ENCODE data around the gene KRTAP19-2. TPM values are rescaled to one million over a fixed set of nuclear protein-coding genes. Genes with fewer than 3 reads are reported as not detected.
"Not testable (repeated sequence)": the region's sequence is repeated elsewhere in the genome, so short reads cannot be mapped to it uniquely, and the experiment has no call there.

The KRTAP19-2 gene
- total RNA-seq (not detected), polyA plus RNA-seq (not detected)
- long read RNA-seq, donor 1: 0 reads
- long read RNA-seq, donor 2: 0 reads
- long read RNA-seq, donor 3: 0 reads

DNA sequence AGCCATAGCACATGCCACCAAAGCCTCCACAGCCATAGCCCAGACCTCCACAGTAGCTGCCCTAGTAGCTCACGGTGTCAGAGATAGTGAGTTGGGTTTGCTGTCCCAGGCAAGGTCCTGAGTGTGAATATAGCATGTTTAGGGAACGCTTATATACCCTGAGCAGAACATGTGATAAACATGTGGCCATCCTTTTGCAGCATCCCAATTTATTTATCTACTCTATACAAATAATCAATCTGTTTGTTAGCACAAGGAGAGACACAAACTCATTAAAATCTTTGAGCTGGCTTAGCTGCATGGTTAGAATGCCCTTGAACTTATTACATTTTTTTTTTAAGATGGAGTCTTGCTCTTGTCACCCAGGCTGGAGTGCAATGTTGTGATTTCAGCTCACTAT is at the start of gene KRTAP19-2:
Gene KRTAP19-2 (minus strand): TSS at position 101 of the 400 bp plus-strand sequence. CDS start 88 bp downstream, at position 13.
- H3K27ac ChIP-seq: no peak within 1 kb of the TSS
- ATAC-seq (no peak), DNase-seq (no peak)
- H3K9me3 ChIP-seq: peaks cover 0 to 11% (median 0%) of the 10 kb centered on the region in 12 donors
- H3K36me3 ChIP-seq: no peaks in the 10 kb centered on the region
- TF ChIP-seq, protein P1, sequence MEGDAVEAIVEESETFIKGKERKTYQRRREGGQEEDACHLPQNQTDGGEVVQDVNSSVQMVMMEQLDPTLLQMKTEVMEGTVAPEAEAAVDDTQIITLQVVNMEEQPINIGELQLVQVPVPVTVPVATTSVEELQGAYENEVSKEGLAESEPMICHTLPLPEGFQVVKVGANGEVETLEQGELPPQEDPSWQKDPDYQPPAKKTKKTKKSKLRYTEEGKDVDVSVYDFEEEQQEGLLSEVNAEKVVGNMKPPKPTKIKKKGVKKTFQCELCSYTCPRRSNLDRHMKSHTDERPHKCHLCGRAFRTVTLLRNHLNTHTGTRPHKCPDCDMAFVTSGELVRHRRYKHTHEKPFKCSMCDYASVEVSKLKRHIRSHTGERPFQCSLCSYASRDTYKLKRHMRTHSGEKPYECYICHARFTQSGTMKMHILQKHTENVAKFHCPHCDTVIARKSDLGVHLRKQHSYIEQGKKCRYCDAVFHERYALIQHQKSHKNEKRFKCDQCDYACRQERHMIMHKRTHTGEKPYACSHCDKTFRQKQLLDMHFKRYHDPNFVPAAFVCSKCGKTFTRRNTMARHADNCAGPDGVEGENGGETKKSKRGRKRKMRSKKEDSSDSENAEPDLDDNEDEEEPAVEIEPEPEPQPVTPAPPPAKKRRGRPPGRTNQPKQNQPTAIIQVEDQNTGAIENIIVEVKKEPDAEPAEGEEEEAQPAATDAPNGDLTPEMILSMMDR (IDR thresholded peaks at IDR 0.05): no peak
- TF ChIP-seq POLR2A (IDR thresholded peaks at IDR 0.05): no peak
- no peak within 1 kb of the TSS for H3K4me3 ChIP-seq
- intact Hi-C loops (cut with DNase I): loop anchor here in 1 of 10 donors (10.0 kb wide), 1 partner anchor 77 kb away; the partner anchor contains the start of gene KRTAP19-7
- H3K4me1 ChIP-seq: peaks cover 0 to 6% (median 0%) of the 10 kb centered on the region in 12 donors
- 74 to 94% (median 87%) methylated on average over 2 of the region's 2 CpGs for WGBS, 4 donors
- no peaks in the 10 kb centered on the region for H3K27me3 ChIP-seq

DNA sequence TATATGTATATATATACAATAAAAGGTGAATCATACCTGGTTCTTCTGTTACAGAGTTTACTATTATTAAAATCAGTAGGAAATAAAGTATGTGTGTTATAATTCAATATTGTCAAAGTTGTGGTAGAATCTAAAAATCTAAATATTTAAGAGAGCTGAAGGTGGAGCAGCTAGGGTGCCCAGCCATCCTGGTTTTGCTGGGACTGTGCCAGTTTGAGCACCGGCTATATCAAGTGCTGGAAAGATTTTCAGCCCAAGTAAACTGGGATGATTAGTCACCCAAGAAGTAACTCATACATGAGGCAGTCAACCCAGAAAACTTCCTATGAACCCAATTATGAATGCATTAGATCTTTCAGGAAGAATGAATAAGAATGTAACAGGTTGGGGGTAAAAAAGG is 31.6 kb upstream of the KRTAP19-2 start:
- no peaks in the 10 kb centered on the region for H3K27me3 ChIP-seq
- intact Hi-C loops (cut with DNase I): no loop called here
- TF ChIP-seq, protein P1 (IDR thresholded peaks at IDR 0.05): no peak
- no peak for TF ChIP-seq POLR2A (IDR thresholded peaks at IDR 0.05)
- ATAC-seq: no peak
- H3K36me3 ChIP-seq: no peaks in the 10 kb centered on the region
- no peaks in the 10 kb centered on the region for H3K4me1 ChIP-seq
- DNase-seq: no peak
- peaks cover 0 to 7% (median 0%) of the 10 kb centered on the region in 12 donors for H3K9me3 ChIP-seq
- no peak overlapping the region for H3K4me3 ChIP-seq
- no peak overlapping the region for H3K27ac ChIP-seq
- 46 to 62% (median 53%) methylated on average over 1 of the region's 1 CpG for WGBS, 4 donors

GRCh38 chr21:30515681-30516080 is 28.4 kb upstream of the KRTAP19-2 start:
- ATAC-seq: no peak
- TF ChIP-seq, protein P1 (IDR thresholded peaks at IDR 0.05): no peak
- TF ChIP-seq POLR2A (IDR thresholded peaks at IDR 0.05): no peak
- intact Hi-C loops (cut with DNase I): no loop called here
- no peak overlapping the region for H3K4me3 ChIP-seq
- H3K9me3 ChIP-seq: no peaks in the 10 kb centered on the region
- H3K27me3 ChIP-seq: no peaks in the 10 kb centered on the region
- H3K4me1 ChIP-seq: no peaks in the 10 kb centered on the region
- no peak overlapping the region for H3K27ac ChIP-seq
- H3K36me3 ChIP-seq: no peaks in the 10 kb centered on the region
- DNase-seq: no peak
- 72 to 86% (median 79%) methylated on average over 1 of the region's 1 CpG for WGBS, 4 donors

GRCh38 chr21:30505621-30506205 is 18.5 kb upstream of the KRTAP19-2 start:
- H3K9me3 ChIP-seq; intact Hi-C loops (cut with DNase I); H3K4me3 ChIP-seq; H3K27ac ChIP-seq; H3K4me1 ChIP-seq; H3K27me3 ChIP-seq; DNase-seq; H3K36me3 ChIP-seq; ATAC-seq: not testable (repeated sequence)
- TF ChIP-seq, protein P1 (IDR thresholded peaks at IDR 0.05): peak in 2 of 12 donors; percentile 5 to 11
- WGBS, 4 donors: 25 to 31% (median 30%) methylated on average over 4 of the region's 4 CpGs
